Measurements from ENCODE around the gene C11orf68. TPM values are rescaled to one million over a fixed set of nuclear protein-coding genes. Genes with fewer than 3 reads are reported as not detected.

The C11orf68 gene
- total RNA-seq, 3 donors from 2014 or later (not counting 1 experiment from before 2014, with no cell fraction given) = 19.9 to 28.3 (median 20.7) TPM

- intact Hi-C loops (cut with micrococcal nuclease) = no loop called here
- H3K27me3 ChIP-seq (ENCODE audit: control insufficient read depth, insufficient read depth, low read length) = no peaks in the 10 kb centered on the region
- no peak within 1 kb of the TSS for H3K27ac ChIP-seq (ENCODE audit: low read length)
- Mint-ChIP-seq H3K4me3 (no peak within 1 kb of the TSS), H3K36me3 (no peaks in the 10 kb centered on the region), H3K9me3 (no peaks in the 10 kb centered on the region), H3K27ac (no peak within 1 kb of the TSS), H3K4me1 (peaks cover 0 to 6% of the 10 kb centered on the region in 2 donors), H3K27me3 (ENCODE audit: low read depth in 2 of 2) (no peaks in the 10 kb centered on the region)
- no peaks in the 10 kb centered on the region for H3K9me3 ChIP-seq (ENCODE audit: control insufficient read depth, insufficient read depth, low read length)
- DNase-seq (no peak), ATAC-seq (no peak)
- no peaks in the 10 kb centered on the region for H3K36me3 ChIP-seq (ENCODE audit: control insufficient read depth, insufficient read depth, low read length)
- H3K4me3 ChIP-seq (ENCODE audit: low read length) = no peak within 1 kb of the TSS
- WGBS (ENCODE audit: insufficient coverage) = 95% methylated on average over 13 of the region's 13 CpGs
- TF ChIP-seq CTCF (IDR thresholded peaks at IDR 0.05) = no peak
- peaks cover 7% of the 10 kb centered on the region for H3K4me1 ChIP-seq (ENCODE audit: control insufficient read depth, insufficient read depth, low read length)
Observed at GRCh38 chr11:65945430-65945911, 26.6 kb upstream of the C11orf68 start, which contains the start of gene TSGA10IP. TSS of gene TSGA10IP (plus strand) at chr11:65945480. CDS start at chr11:65945676, 196 bp downstream.

DNA sequence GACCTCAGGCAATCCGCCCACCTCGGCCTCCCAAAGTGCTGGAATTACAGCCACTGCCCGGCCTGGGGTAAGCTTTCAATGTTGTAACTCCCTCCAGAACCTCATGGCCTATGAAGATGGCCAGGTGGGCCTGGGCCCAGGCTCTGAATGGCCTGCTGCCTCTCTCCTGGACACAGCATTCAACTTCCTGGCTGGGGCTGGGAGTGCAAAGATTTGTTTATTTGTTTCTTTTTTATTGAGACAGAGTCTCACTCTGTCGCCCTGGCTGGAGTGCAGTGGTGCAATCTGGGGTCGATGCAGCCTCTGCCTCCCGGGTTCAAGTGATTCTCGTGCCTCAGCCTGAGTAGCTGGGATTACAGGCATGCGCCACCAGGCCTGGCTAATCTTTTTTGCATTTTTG, 25.9 kb upstream of the C11orf68 start:
- Histone ChIP-seq H3K36me3 (ENCODE audit: control insufficient read depth, insufficient read depth, low read length) (no peaks in the 10 kb centered on the region), H3K4me1 (ENCODE audit: control insufficient read depth, insufficient read depth, low read length) (peaks cover 7% of the 10 kb centered on the region), H3K27me3 (ENCODE audit: control insufficient read depth, insufficient read depth, low read length) (no peaks in the 10 kb centered on the region), H3K4me3 (ENCODE audit: low read length) (no peak overlapping the region), H3K9me3 (ENCODE audit: control insufficient read depth, insufficient read depth, low read length) (no peaks in the 10 kb centered on the region), H3K27ac (ENCODE audit: low read length) (no peak overlapping the region)
- Mint-ChIP-seq H3K4me1 (peaks cover 0 to 6% of the 10 kb centered on the region in 2 donors), H3K27ac (no peak overlapping the region), H3K27me3 (ENCODE audit: low read depth in 2 of 2) (no peaks in the 10 kb centered on the region), H3K4me3 (no peak overlapping the region), H3K36me3 (no peaks in the 10 kb centered on the region), H3K9me3 (no peaks in the 10 kb centered on the region)
- ATAC-seq = no peak
- DNase-seq = no peak
- WGBS (ENCODE audit: insufficient coverage) = 93% methylated on average over 8 of the region's 8 CpGs
- no peak for TF ChIP-seq CTCF (IDR thresholded peaks at IDR 0.05)
- intact Hi-C loops (cut with micrococcal nuclease) = no loop called here

DNA sequence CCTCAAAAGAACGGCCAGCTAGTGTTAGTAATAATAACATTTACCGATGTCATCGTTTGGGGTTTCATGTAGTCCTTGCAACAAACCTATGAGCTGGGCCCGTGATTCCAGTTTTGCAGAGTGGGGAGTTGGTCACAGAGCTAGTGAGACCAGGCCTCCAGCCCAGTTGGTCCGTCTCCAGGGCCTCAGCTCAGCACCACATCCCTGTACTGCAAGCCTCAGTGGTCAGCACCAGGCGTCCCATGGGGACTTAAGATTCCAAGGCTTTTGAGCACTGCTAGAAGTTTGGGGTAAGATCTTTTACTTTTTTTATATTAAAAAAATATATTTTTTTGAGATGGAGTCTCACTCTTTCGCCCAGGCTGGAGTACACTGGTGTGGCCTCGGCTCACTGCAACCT, 25.3 kb upstream of the C11orf68 start:
- DNase-seq (no peak), ATAC-seq (no peak)
- no peak for TF ChIP-seq CTCF (IDR thresholded peaks at IDR 0.05)
- Histone ChIP-seq H3K9me3 (ENCODE audit: control insufficient read depth, insufficient read depth, low read length) (no peaks in the 10 kb centered on the region), H3K27ac (ENCODE audit: low read length) (no peak overlapping the region), H3K27me3 (ENCODE audit: control insufficient read depth, insufficient read depth, low read length) (no peaks in the 10 kb centered on the region), H3K4me1 (ENCODE audit: control insufficient read depth, insufficient read depth, low read length) (peaks cover 7% of the 10 kb centered on the region), H3K36me3 (ENCODE audit: control insufficient read depth, insufficient read depth, low read length) (no peaks in the 10 kb centered on the region), H3K4me3 (ENCODE audit: low read length) (no peak overlapping the region)
- H3K9me3 Mint-ChIP-seq = no peaks in the 10 kb centered on the region
- H3K4me3 Mint-ChIP-seq = no peak overlapping the region
- no peaks in the 10 kb centered on the region for H3K27me3 Mint-ChIP-seq (ENCODE audit: low read depth in 2 of 2)
- H3K27ac Mint-ChIP-seq = no peak overlapping the region
- H3K4me1 Mint-ChIP-seq = peaks cover 0 to 6% of the 10 kb centered on the region in 2 donors
- H3K36me3 Mint-ChIP-seq = no peaks in the 10 kb centered on the region
- WGBS (ENCODE audit: insufficient coverage) = 97% methylated on average over 7 of the region's 8 CpGs
- intact Hi-C loops (cut with micrococcal nuclease) = no loop called here

GRCh38 chr11:65942531-65942930, 23.7 kb upstream of the C11orf68 start:
- ATAC-seq = no peak
- Histone ChIP-seq H3K4me1 (ENCODE audit: control insufficient read depth, insufficient read depth, low read length) (peaks cover 7% of the 10 kb centered on the region), H3K27me3 (ENCODE audit: control insufficient read depth, insufficient read depth, low read length) (no peaks in the 10 kb centered on the region), H3K36me3 (ENCODE audit: control insufficient read depth, insufficient read depth, low read length) (no peaks in the 10 kb centered on the region), H3K9me3 (ENCODE audit: control insufficient read depth, insufficient read depth, low read length) (no peaks in the 10 kb centered on the region), H3K27ac (ENCODE audit: low read length) (no peak overlapping the region), H3K4me3 (ENCODE audit: low read length) (no peak overlapping the region)
- Mint-ChIP-seq H3K4me1 (peaks cover 0 to 6% of the 10 kb centered on the region in 2 donors), H3K4me3 (no peak overlapping the region), H3K27me3 (ENCODE audit: low read depth in 2 of 2) (no peaks in the 10 kb centered on the region), H3K36me3 (no peaks in the 10 kb centered on the region), H3K27ac (no peak overlapping the region), H3K9me3 (no peaks in the 10 kb centered on the region)
- WGBS (ENCODE audit: insufficient coverage) = 92% methylated on average over 7 of the region's 7 CpGs
- no peak for DNase-seq
- TF ChIP-seq CTCF (IDR thresholded peaks at IDR 0.05) = no peak
- intact Hi-C loops (cut with micrococcal nuclease) = no loop called here
